GM12873 (cell line): ENCODE results near the gene YWHAE.

Source experiments
- TF ChIP-seq, protein P1 (sequence below): IDR thresholded peaks from 2 replicates; pipeline ENCODE4 v1.5.1; 2012; ENCODE audit warnings: low read depth, mild to moderate bottlenecking, moderate library complexity, low read length, control low read depth; ENCODE audit not compliant: insufficient read depth; ENCODE audit errors: missing control alignments

The YWHAE gene

GRCh38 chr17:1372618-1373017, 27.4 kb downstream of the YWHAE start:
- TF ChIP-seq, protein P1, sequence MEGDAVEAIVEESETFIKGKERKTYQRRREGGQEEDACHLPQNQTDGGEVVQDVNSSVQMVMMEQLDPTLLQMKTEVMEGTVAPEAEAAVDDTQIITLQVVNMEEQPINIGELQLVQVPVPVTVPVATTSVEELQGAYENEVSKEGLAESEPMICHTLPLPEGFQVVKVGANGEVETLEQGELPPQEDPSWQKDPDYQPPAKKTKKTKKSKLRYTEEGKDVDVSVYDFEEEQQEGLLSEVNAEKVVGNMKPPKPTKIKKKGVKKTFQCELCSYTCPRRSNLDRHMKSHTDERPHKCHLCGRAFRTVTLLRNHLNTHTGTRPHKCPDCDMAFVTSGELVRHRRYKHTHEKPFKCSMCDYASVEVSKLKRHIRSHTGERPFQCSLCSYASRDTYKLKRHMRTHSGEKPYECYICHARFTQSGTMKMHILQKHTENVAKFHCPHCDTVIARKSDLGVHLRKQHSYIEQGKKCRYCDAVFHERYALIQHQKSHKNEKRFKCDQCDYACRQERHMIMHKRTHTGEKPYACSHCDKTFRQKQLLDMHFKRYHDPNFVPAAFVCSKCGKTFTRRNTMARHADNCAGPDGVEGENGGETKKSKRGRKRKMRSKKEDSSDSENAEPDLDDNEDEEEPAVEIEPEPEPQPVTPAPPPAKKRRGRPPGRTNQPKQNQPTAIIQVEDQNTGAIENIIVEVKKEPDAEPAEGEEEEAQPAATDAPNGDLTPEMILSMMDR, result no peak

- TF ChIP-seq, protein P1, result no peak
Observed at GRCh38 chr17:1371893-1372590, 28.0 kb downstream of the YWHAE start.

GRCh38 chr17:1368588-1368987, 31.4 kb downstream of the YWHAE start:
- TF ChIP-seq, protein P1, result no peak

DNA sequence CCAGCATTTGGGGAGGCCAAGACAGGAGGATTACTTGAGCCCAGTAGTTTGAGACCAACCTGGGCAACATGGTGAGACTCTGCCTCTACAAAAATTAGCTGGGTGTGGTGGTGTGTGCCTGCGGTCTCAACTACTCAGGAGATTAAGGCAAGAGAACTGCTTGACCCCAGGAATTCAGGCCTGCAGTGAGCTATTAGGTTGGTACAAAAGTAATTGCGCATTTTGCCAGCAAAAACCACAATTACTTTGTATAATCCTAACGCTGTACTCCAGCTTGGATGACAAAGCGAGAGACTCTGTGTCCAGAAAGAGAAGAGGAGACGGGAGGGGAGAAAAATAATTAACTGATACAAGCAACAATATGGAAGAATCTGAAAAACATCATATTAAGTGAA, 32.7 kb downstream of the YWHAE start:
- TF ChIP-seq, protein P1, result no peak

DNA sequence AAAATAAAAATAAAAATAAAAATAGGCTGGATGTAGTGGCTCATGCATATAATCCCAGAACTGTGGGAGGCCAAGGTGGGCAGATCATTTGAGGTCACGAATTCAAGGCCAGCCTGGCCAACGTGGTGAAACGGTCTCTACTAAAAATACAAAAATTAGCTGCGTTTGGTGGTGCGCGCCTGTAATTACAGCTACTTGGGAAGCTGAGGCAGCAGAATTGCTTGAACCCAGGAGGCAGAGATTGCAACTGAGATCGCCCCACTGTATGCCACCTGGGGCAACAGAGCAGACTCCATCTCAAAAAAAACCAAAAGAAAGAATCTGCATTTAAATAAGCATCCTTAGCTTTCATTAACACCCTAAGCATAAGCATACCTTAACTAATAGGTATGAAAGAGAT, 33.8 kb downstream of the YWHAE start:
- TF ChIP-seq, protein P1, result no peak

GRCh38 chr17:1365445-1366039, 34.5 kb downstream of the YWHAE start:
- TF ChIP-seq, protein P1, result peak; percentile 83

- TF ChIP-seq, protein P1, result no peak
Observed at GRCh38 chr17:1362964-1363363, 37.1 kb downstream of the YWHAE start.
